H9 (cell line): ENCODE data around the gene PTGFRN. TPM values are rescaled to one million over a fixed set of nuclear protein-coding genes. Genes with fewer than 3 reads are reported as not detected.

Experiments
- DNase-seq: peaks from one replicate; pipeline ENCODE4 v3.0.0-alpha.2; 2017
- H2AFZ ChIP-seq: one replicate; pipeline ENCODE4 v1.6.1; 2013; ENCODE audit warnings: mild to moderate bottlenecking, low read length, control low read depth, moderate library complexity
- H2AK5ac ChIP-seq: 2 replicates; pipeline ENCODE4 v1.6.1; 2013; ENCODE audit warnings: low read length, control low read depth, mixed read lengths; ENCODE audit not compliant: insufficient read length
- H2BK120ac ChIP-seq: one replicate; pipeline ENCODE4 v1.6.1; 2013; ENCODE audit warnings: low read depth, mild to moderate bottlenecking, low read length, control low read depth, inconsistent platforms; ENCODE audit not compliant: poor library complexity, severe bottlenecking
- H2BK12ac ChIP-seq: 2 replicates; pipeline ENCODE4 v1.6.1; 2013; ENCODE audit warnings: low read length, control low read depth, mixed read lengths, low read depth; ENCODE audit not compliant: insufficient read length
- H2BK15ac ChIP-seq: 2 replicates; pipeline ENCODE4 v1.6.1; 2013; ENCODE audit warnings: low read depth, low read length, control low read depth
- H2BK20ac ChIP-seq: one replicate; pipeline ENCODE4 v1.6.1; 2013; ENCODE audit warnings: low read depth, mild to moderate bottlenecking, low read length, control low read depth, inconsistent platforms; ENCODE audit not compliant: poor library complexity, severe bottlenecking
- H2BK5ac ChIP-seq: 2 replicates; pipeline ENCODE4 v1.6.1; 2013; ENCODE audit warnings: low read length, control low read depth, mixed read lengths; ENCODE audit not compliant: insufficient read length
- H3K14ac ChIP-seq: 2 replicates; pipeline ENCODE4 v1.6.1; 2013; ENCODE audit warnings: low read length, control low read depth; ENCODE audit not compliant: insufficient read depth
- H3K18ac ChIP-seq: 2 replicates; pipeline ENCODE4 v1.6.1; 2013; ENCODE audit warnings: low read depth, mild to moderate bottlenecking, mixed read lengths, low read length, control low read depth; ENCODE audit not compliant: insufficient read length
- H3K23ac ChIP-seq: 2 replicates; pipeline ENCODE4 v1.6.1; 2013; ENCODE audit warnings: low read length, control low read depth, mixed read lengths, low read depth; ENCODE audit not compliant: insufficient read length
- H3K23me2 ChIP-seq: 2 replicates; pipeline ENCODE4 v1.6.1; 2013; ENCODE audit warnings: low read depth, mild to moderate bottlenecking, mixed read lengths, low read length, control low read depth; ENCODE audit not compliant: insufficient read length, poor library complexity, severe bottlenecking
- H3K27ac ChIP-seq: 2 replicates; pipeline ENCODE4 v1.5.1; 2013; ENCODE audit warnings: low read length, control low read depth, mixed read lengths, low read depth; ENCODE audit not compliant: insufficient read length
- H3K27me3 ChIP-seq: 2 replicates; pipeline ENCODE4 v1.6.1; 2013; ENCODE audit warnings: low read length, control low read depth, inconsistent platforms; ENCODE audit not compliant: insufficient read depth
- H3K4ac ChIP-seq: 2 replicates; pipeline ENCODE4 v1.6.1; 2013; ENCODE audit warnings: low read depth, mild to moderate bottlenecking, control low read depth, inconsistent platforms, low read length, moderate library complexity
- H3K4me1 ChIP-seq: 2 replicates; pipeline ENCODE4 v1.6.1; 2013; ENCODE audit warnings: low read length, control low read depth, inconsistent platforms; ENCODE audit not compliant: insufficient read depth
- H3K4me2 ChIP-seq: 2 replicates; pipeline ENCODE4 v1.6.1; 2013; ENCODE audit warnings: low read length, control low read depth, mixed read lengths; ENCODE audit not compliant: insufficient read length, insufficient read depth
- H3K56ac ChIP-seq: 2 replicates; pipeline ENCODE4 v1.6.1; 2013; ENCODE audit warnings: low read depth, mild to moderate bottlenecking, mixed read lengths, low read length, control low read depth; ENCODE audit not compliant: insufficient read length
- H3K79me1 ChIP-seq: 2 replicates; pipeline ENCODE4 v1.6.1; 2013; ENCODE audit warnings: low read depth, mild to moderate bottlenecking, moderate library complexity, low read length, control low read depth, inconsistent platforms; ENCODE audit not compliant: insufficient read depth, poor library complexity, severe bottlenecking
- H3K79me2 ChIP-seq: 2 replicates; pipeline ENCODE4 v1.6.1; 2013; ENCODE audit warnings: low read length, control low read depth, inconsistent platforms; ENCODE audit not compliant: insufficient read depth
- H3K9ac ChIP-seq: 2 replicates; pipeline ENCODE4 v1.6.1; 2013; ENCODE audit warnings: low read length, control low read depth, mixed read lengths; ENCODE audit not compliant: insufficient read length; ENCODE audit errors: extremely low read depth
- H3K9me3 ChIP-seq: one replicate; pipeline ENCODE4 v1.6.1; 2013; ENCODE audit warnings: low read depth, low read length, inconsistent platforms; ENCODE audit not compliant: control insufficient read depth
- H3T11ph ChIP-seq: one replicate; pipeline ENCODE4 v1.6.1; 2013; ENCODE audit warnings: mild to moderate bottlenecking, low read length, control low read depth, inconsistent platforms
- H4K20me1 ChIP-seq: one replicate; pipeline ENCODE4 v1.6.1; 2013; ENCODE audit not compliant: control insufficient read depth, insufficient read length, insufficient read depth
- H4K5ac ChIP-seq: 2 replicates; pipeline ENCODE4 v1.6.1; 2013; ENCODE audit warnings: low read depth, mild to moderate bottlenecking, mixed read lengths, low read length, control low read depth; ENCODE audit not compliant: insufficient read length
- H4K8ac ChIP-seq: replicated peaks from 2 replicates; pipeline ENCODE4 v1.6.1; 2013; ENCODE audit warnings: low read length, control low read depth, mixed read lengths, low read depth; ENCODE audit not compliant: insufficient read length
- H4K91ac ChIP-seq: 2 replicates; pipeline ENCODE4 v1.6.1; 2013; ENCODE audit warnings: low read depth, mild to moderate bottlenecking, moderate library complexity, mixed read lengths, low read length, control low read depth; ENCODE audit not compliant: insufficient read length
- H3K27ac Mint-ChIP-seq, 3 experiments: 2 replicates in 2 of 3; 3 replicates in 1 of 3; pipeline ENCODE4 v1.8.0; 2020 to 2021; ENCODE audit warnings: mixed read lengths in 3 of 3, mild to moderate bottlenecking in 1 of 3, moderate library complexity in 1 of 3
- H3K27me3 Mint-ChIP-seq: 2 replicates; pipeline ENCODE4 v1.8.0; 2021; ENCODE audit warnings: low read depth, mild to moderate bottlenecking, moderate library complexity, mixed read lengths
- H3K36me3 Mint-ChIP-seq, 3 experiments: 2 replicates in 2 of 3; 3 replicates in 1 of 3; pipeline ENCODE4 v1.8.0; 2020 to 2021; ENCODE audit warnings: low read depth in 3 of 3, mixed read lengths in 3 of 3; ENCODE audit not compliant: insufficient read depth in 1 of 3
- H3K4me1 Mint-ChIP-seq, 2 experiments: 2 replicates each; pipeline ENCODE4 v1.8.0; 2020; ENCODE audit warnings: mixed read lengths in 2 of 2
- H3K4me3 Mint-ChIP-seq, 2 experiments: 2 replicates in 1 of 2; 3 replicates in 1 of 2; pipeline ENCODE4 v1.8.0; 2020 to 2021; ENCODE audit warnings: mild to moderate bottlenecking in 2 of 2, mixed read lengths in 2 of 2, moderate library complexity in 1 of 2
- H3K9me3 Mint-ChIP-seq, 2 experiments: 2 replicates in 1 of 2; 3 replicates in 1 of 2; pipeline ENCODE4 v1.8.0; 2020; ENCODE audit warnings: mild to moderate bottlenecking in 2 of 2, mixed read lengths in 2 of 2, moderate library complexity in 1 of 2
- CTCF ChIP-seq: fragments of 200-600 bp; sonication (generic); conservative IDR thresholded peaks from 3 replicates; pipeline ENCODE4 v1.8.0; 2021; ENCODE audit warnings: antibody characterized with exemption, mild to moderate bottlenecking
- WGBS: extraction: QIAGEN DNeasy Blood & Tissue Kit; methylation state at CpG from one replicate; pipeline ENCODE4 v1.1.7; 2013; ENCODE audit warnings: missing lambda C conversion rate, low lambda C conversion rate, mixed read lengths; ENCODE audit not compliant: insufficient read length; ENCODE audit errors: extremely low coverage; 5-methylcytosine and 5-hydroxymethylcytosine counted together
- total RNA-seq: library from RNA; stranded (reverse); gene quantifications from 2 replicates; pipeline ENCODE4 v1.2.1, GENCODE V29; 2021

The PTGFRN gene
- total RNA-seq, 1 experiment from 2014 or later, result 26.3 TPM

GRCh38 chr1:117011334-117011733 lies 101.6 kb downstream of the PTGFRN start:
- no peaks in the 10 kb centered on the region for H3K79me1 ChIP-seq
- H3K36me3 Mint-ChIP-seq, result no peaks in the 10 kb centered on the region
- no peaks in the 10 kb centered on the region for H3K27me3 ChIP-seq
- H3T11ph ChIP-seq, result no peak overlapping the region
- no peaks in the 10 kb centered on the region for H3K9me3 Mint-ChIP-seq
- no peak overlapping the region for H4K91ac ChIP-seq
- no peaks in the 10 kb centered on the region for H3K27me3 Mint-ChIP-seq
- no peak overlapping the region for H4K8ac ChIP-seq
- H3K27ac Mint-ChIP-seq, result no peak overlapping the region
- peaks cover 14 to 31% of the 10 kb centered on the region in 2 experiments for H3K4me1 Mint-ChIP-seq
- H3K14ac ChIP-seq, result no peak overlapping the region
- H2BK20ac ChIP-seq, result no peak overlapping the region
- H3K4me2 ChIP-seq, result no peak overlapping the region
- no peaks in the 10 kb centered on the region for H3K79me2 ChIP-seq
- no peak overlapping the region for H2AK5ac ChIP-seq
- H3K27ac ChIP-seq, result no peak overlapping the region
- no peak overlapping the region for H3K23ac ChIP-seq
- no peak overlapping the region for H3K4ac ChIP-seq
- H3K9me3 ChIP-seq, result no peaks in the 10 kb centered on the region
- no peak overlapping the region for H3K9ac ChIP-seq
- H2BK120ac ChIP-seq, result no peak overlapping the region
- H3K4me1 ChIP-seq, result peaks cover 7% of the 10 kb centered on the region; the same call in 1 of the 2 replicates
- H4K5ac ChIP-seq, result no peak overlapping the region
- DNase-seq, result no peak
- no peak overlapping the region for H3K4me3 Mint-ChIP-seq
- no peak overlapping the region for H2AFZ ChIP-seq
- WGBS, result no CpG with 5 or more reads among the region's 3 CpGs
- H2BK12ac ChIP-seq, result no peak overlapping the region
- H3K23me2 ChIP-seq, result no peaks in the 10 kb centered on the region
- no peak for TF ChIP-seq CTCF
- no peak overlapping the region for H2BK15ac ChIP-seq
- no peaks in the 10 kb centered on the region for H4K20me1 ChIP-seq
- no peak overlapping the region for H3K56ac ChIP-seq
- no peak overlapping the region for H3K18ac ChIP-seq
- no peak overlapping the region for H2BK5ac ChIP-seq
